Activated naive CD4-positive, alpha-beta T cell treated with anti-CD3 and anti-CD28 coated beads, Interleukin-2, amount 10 ng/mL, durations not matched to agents 7 days and 5 days (primary cell): ENCODE results near the gene PDE6D.
"Not testable (repeated sequence)": the region's sequence is repeated elsewhere in the genome, so short reads cannot be mapped to it uniquely, and the experiment has no call there.

Experiments used
- CTCF ChIA-PET: fragments of 350-600 bp; sonication (Branson Sonifier 250); formaldehyde crosslinking; loops from one replicate; lab custom pipeline; 2021; ENCODE audit warnings: antibody characterized with exemption; lab: Charles Lee
- DNase-seq: peaks from one replicate; pipeline ENCODE4 v3.0.0-alpha.2; 2020
- H3K27ac Mint-ChIP-seq: one replicate; pipeline ENCODE4 v1.8.0; 2021; ENCODE audit warnings: mild to moderate bottlenecking, moderate library complexity, mixed read lengths
- H3K27me3 Mint-ChIP-seq: one replicate; pipeline ENCODE4 v1.8.0; 2021; ENCODE audit warnings: mild to moderate bottlenecking, mixed read lengths
- H3K36me3 Mint-ChIP-seq: one replicate; pipeline ENCODE4 v1.8.0; 2021; ENCODE audit warnings: mixed read lengths
- H3K4me1 Mint-ChIP-seq: one replicate; pipeline ENCODE4 v1.8.0; 2021; ENCODE audit warnings: mixed read lengths
- H3K4me3 Mint-ChIP-seq: one replicate; pipeline ENCODE4 v1.8.0; 2021; ENCODE audit warnings: mild to moderate bottlenecking, moderate library complexity, mixed read lengths
- H3K9me3 Mint-ChIP-seq: one replicate; pipeline ENCODE4 v1.8.0; 2021; ENCODE audit warnings: mixed read lengths

Gene PDE6D

GRCh38 chr2:231720292-231720986, 60.6 kb downstream of the PDE6D start:
- Mint-ChIP-seq H3K27ac (no peak overlapping the region), H3K4me3 (no peak overlapping the region), H3K9me3 (peaks cover 1% of the 10 kb centered on the region), H3K4me1 (peaks cover 5% of the 10 kb centered on the region), H3K36me3 (peaks cover 3% of the 10 kb centered on the region), H3K27me3 (peaks cover 10% of the 10 kb centered on the region)
- no peak for DNase-seq
- CTCF ChIA-PET: interaction anchor here (1.0 to 9.7 kb wide), 2 partner anchors 39 to 43 kb away, joined by 6 to 473 read pairs; no protein-coding TSS in a partner anchor

- Mint-ChIP-seq H3K27ac (no peak overlapping the region), H3K9me3 (peaks cover 1% of the 10 kb centered on the region), H3K4me3 (no peak overlapping the region), H3K36me3 (peaks cover 9% of the 10 kb centered on the region), H3K4me1 (peaks cover 10% of the 10 kb centered on the region), H3K27me3 (peaks cover 10% of the 10 kb centered on the region)
- DNase-seq: no peak
- CTCF ChIA-PET: interaction anchor here (8.0 to 9.7 kb wide), 2 partner anchors 37 to 107 kb away, joined by 213 to 473 read pairs; no protein-coding TSS in a partner anchor
These were observed 62.3 kb downstream of the PDE6D start for GRCh38 chr2:231718799-231719198.

- Mint-ChIP-seq H3K9me3 (peaks cover 1% of the 10 kb centered on the region), H3K27ac (no peak overlapping the region)
These were observed 63.6 kb downstream of the PDE6D start for GRCh38 chr2:231717281-231718171.

GRCh38 chr2:231716666-231717280, 64.3 kb downstream of the PDE6D start:
- Mint-ChIP-seq H3K27me3 (peaks cover 9% of the 10 kb centered on the region), H3K36me3 (peaks cover 25% of the 10 kb centered on the region)

More at GRCh38 chr2:231717281-231718171, 63.6 kb downstream of the PDE6D start:
- Mint-ChIP-seq H3K4me1 (peaks cover 19% of the 10 kb centered on the region), H3K27me3 (peaks cover 10% of the 10 kb centered on the region), H3K36me3 (peaks cover 18% of the 10 kb centered on the region), H3K4me3 (no peak overlapping the region)
- DNase-seq: peak; percentile 49
- CTCF ChIA-PET: interaction anchor here (1.4 to 9.7 kb wide), 6 partner anchors 7 to 106 kb away, joined by 4 to 473 read pairs (median 30); no protein-coding TSS in a partner anchor

GRCh38 chr2:231715988-231716616, 65.0 kb downstream of the PDE6D start:
- H3K27ac Mint-ChIP-seq: peak overlapping the region; percentile 49
- H3K36me3 Mint-ChIP-seq: peaks cover 32% of the 10 kb centered on the region
- no peak overlapping the region for H3K4me3 Mint-ChIP-seq
- CTCF ChIA-PET: interaction anchor here (0.6 to 9.7 kb wide), 11 partner anchors 9 to 105 kb away, joined by 3 to 473 read pairs (median 23); no protein-coding TSS in a partner anchor
- peaks cover 2% of the 10 kb centered on the region for H3K27me3 Mint-ChIP-seq
- peaks cover 1% of the 10 kb centered on the region for H3K9me3 Mint-ChIP-seq
- peaks cover 33% of the 10 kb centered on the region for H3K4me1 Mint-ChIP-seq
- no peak for DNase-seq

More at GRCh38 chr2:231716666-231717280, 64.3 kb downstream of the PDE6D start:
- H3K27ac Mint-ChIP-seq: peak overlapping the region; percentile 49
- peaks cover 1% of the 10 kb centered on the region for H3K9me3 Mint-ChIP-seq
- no peak for DNase-seq
- peaks cover 27% of the 10 kb centered on the region for H3K4me1 Mint-ChIP-seq
- H3K4me3 Mint-ChIP-seq: no peak overlapping the region
- CTCF ChIA-PET: interaction anchor here (1.4 to 9.7 kb wide), 9 partner anchors 8 to 105 kb away, joined by 4 to 473 read pairs (median 28); no protein-coding TSS in a partner anchor

GRCh38 chr2:231715499-231715837, 65.6 kb downstream of the PDE6D start:
- peaks cover 1% of the 10 kb centered on the region for H3K9me3 Mint-ChIP-seq
- no peak for DNase-seq
- CTCF ChIA-PET: interaction anchor here (0.6 to 9.7 kb wide), 23 partner anchors 9 to 152 kb away, joined by 3 to 473 read pairs (median 6); partner anchors contain the start of gene COPS7B
- no peaks in the 10 kb centered on the region for H3K27me3 Mint-ChIP-seq
- H3K4me3 Mint-ChIP-seq: no peak overlapping the region
- peaks cover 36% of the 10 kb centered on the region for H3K36me3 Mint-ChIP-seq
- H3K4me1 Mint-ChIP-seq: peaks cover 34% of the 10 kb centered on the region
- no peak overlapping the region for H3K27ac Mint-ChIP-seq

- DNase-seq: peak; percentile 88
- Mint-ChIP-seq H3K4me1 (peaks cover 34% of the 10 kb centered on the region), H3K4me3 (no peak overlapping the region), H3K27me3 (no peaks in the 10 kb centered on the region), H3K27ac (peak overlapping the region; percentile 86), H3K36me3 (peaks cover 38% of the 10 kb centered on the region), H3K9me3 (peaks cover 1% of the 10 kb centered on the region)
- CTCF ChIA-PET: interaction anchor here (0.7 to 9.7 kb wide), 32 partner anchors 10 to 250 kb away, joined by 3 to 473 read pairs (median 6); partner anchors contain the start of genes COPS7B and NCL
These were observed 66.2 kb downstream of the PDE6D start for GRCh38 chr2:231714639-231715498.

GRCh38 chr2:231713730-231714638, 67.1 kb downstream of the PDE6D start:
- H3K9me3 Mint-ChIP-seq: peaks cover 1% of the 10 kb centered on the region
- CTCF ChIA-PET: interaction anchor here (0.8 to 9.7 kb wide), 31 partner anchors 10 to 249 kb away, joined by 3 to 473 read pairs (median 5); partner anchors contain the start of genes COPS7B and NCL
- no peaks in the 10 kb centered on the region for H3K27me3 Mint-ChIP-seq
- DNase-seq: peak; percentile 93
- H3K36me3 Mint-ChIP-seq: peaks cover 43% of the 10 kb centered on the region
- H3K27ac Mint-ChIP-seq: peak overlapping the region; percentile 86
- H3K4me3 Mint-ChIP-seq: peak overlapping the region; percentile 31
- H3K4me1 Mint-ChIP-seq: peaks cover 34% of the 10 kb centered on the region

GRCh38 chr2:231713406-231713729, 67.7 kb downstream of the PDE6D start:
- Mint-ChIP-seq H3K4me1 (peaks cover 34% of the 10 kb centered on the region), H3K36me3 (peaks cover 44% of the 10 kb centered on the region), H3K4me3 (peak overlapping the region; percentile 31), H3K27ac (peak overlapping the region; percentile 86)
- CTCF ChIA-PET: interaction anchor here (0.8 to 9.7 kb wide), 17 partner anchors 10 to 249 kb away, joined by 3 to 473 read pairs (median 8); partner anchors contain the start of gene NCL
- not testable (repeated sequence) for H3K9me3 Mint-ChIP-seq, DNase-seq, H3K27me3 Mint-ChIP-seq

- peak; percentile 52 for DNase-seq
- Mint-ChIP-seq H3K27ac (peak overlapping the region; percentile 95), H3K4me1 (peaks cover 34% of the 10 kb centered on the region), H3K36me3 (peaks cover 45% of the 10 kb centered on the region), H3K4me3 (peak overlapping the region; percentile 99)
- not testable (repeated sequence) for H3K9me3 Mint-ChIP-seq, H3K27me3 Mint-ChIP-seq
- CTCF ChIA-PET: interaction anchor here (0.7 to 9.7 kb wide), 4 partner anchors 10 to 101 kb away, joined by 3 to 473 read pairs (median 108); no protein-coding TSS in a partner anchor
These were observed 68.5 kb downstream of the PDE6D start for GRCh38 chr2:231712451-231713021.

GRCh38 chr2:231711677-231712450, 69.2 kb downstream of the PDE6D start:
- CTCF ChIA-PET: interaction anchor here (0.7 to 9.7 kb wide), 5 partner anchors 9 to 100 kb away, joined by 3 to 473 read pairs (median 5); no protein-coding TSS in a partner anchor
- peaks cover 5% of the 10 kb centered on the region for H3K27me3 Mint-ChIP-seq
- H3K9me3 Mint-ChIP-seq: no peaks in the 10 kb centered on the region
- peaks cover 45% of the 10 kb centered on the region for H3K36me3 Mint-ChIP-seq
- peaks cover 38% of the 10 kb centered on the region for H3K4me1 Mint-ChIP-seq
- peak overlapping the region; percentile 99 for H3K4me3 Mint-ChIP-seq
- H3K27ac Mint-ChIP-seq: peak overlapping the region; percentile 95
- DNase-seq: peak; percentile 32
